ENCODE results near the gene KIRREL3. TPM values are rescaled to one million over a fixed set of nuclear protein-coding genes. Genes with fewer than 3 reads are reported as not detected.

KIRREL3 gene
- total and polyA plus RNA-seq, 4 donors, result 0.90 TPM; not detected in 3

DNA sequence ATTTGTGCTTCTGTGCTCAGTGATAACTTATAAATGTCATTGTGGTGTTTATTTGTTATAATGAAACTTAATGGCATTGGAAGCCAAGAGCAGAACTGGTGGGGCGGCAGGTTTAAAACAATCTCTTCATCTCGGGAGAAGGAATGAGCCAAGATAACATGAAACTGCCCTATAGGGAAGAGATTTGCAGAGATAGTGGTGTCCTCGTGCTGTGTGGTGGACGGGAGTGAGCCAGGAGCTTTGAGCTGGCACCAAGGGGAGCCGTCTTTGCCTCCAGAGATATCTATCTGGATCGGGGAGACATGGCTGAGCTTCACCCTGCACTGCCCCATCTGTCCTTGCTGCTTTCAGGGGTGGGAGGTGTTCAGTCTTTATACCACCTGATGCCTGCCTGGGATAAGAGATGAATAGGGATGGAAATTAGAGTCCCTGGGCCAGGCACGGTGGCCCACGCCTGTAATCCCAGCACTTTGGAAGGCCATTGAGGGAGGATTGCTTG lies 455.5 kb downstream of the KIRREL3 start:
- ATAC-seq (ENCODE audit: low FRiP score) (no peak), DNase-seq (no peak)
- no peaks in the 10 kb centered on the region for H3K4me1 ChIP-seq (ENCODE audit: control insufficient read depth in 1 of 2, insufficient read depth in 2 of 2, low read length in 2 of 2)
- H3K9me3 ChIP-seq (ENCODE audit: control insufficient read depth, low read length), result no peaks in the 10 kb centered on the region
- H3K4me3 ChIP-seq (ENCODE audit: low read length in 2 of 2), result no peak overlapping the region
- no peaks in the 10 kb centered on the region for H3K36me3 ChIP-seq (ENCODE audit: control insufficient read depth in 1 of 2, insufficient read depth in 2 of 2, low read length in 1 of 2)
- H3K27me3 ChIP-seq (ENCODE audit: control insufficient read depth in 1 of 2, insufficient read depth in 2 of 2, low read length in 1 of 2), result no peaks in the 10 kb centered on the region
- 68 to 76% methylated on average over 8 of the region's 8 CpGs for WGBS, 2 donors
- H3K27ac ChIP-seq (ENCODE audit: low read depth in 1 of 2, low read length in 2 of 2), result no peak overlapping the region
- intact Hi-C loops (cut with DNase I), result no loop called here

GRCh38 chr11:126544108-126545056 lies 456.2 kb downstream of the KIRREL3 start:
- Histone ChIP-seq H3K9me3 (ENCODE audit: control insufficient read depth, low read length) (no peaks in the 10 kb centered on the region), H3K27me3 (ENCODE audit: control insufficient read depth in 1 of 2, insufficient read depth in 2 of 2, low read length in 1 of 2) (no peaks in the 10 kb centered on the region), H3K27ac (ENCODE audit: low read depth in 1 of 2, low read length in 2 of 2) (no peak overlapping the region), H3K4me1 (ENCODE audit: control insufficient read depth in 1 of 2, insufficient read depth in 2 of 2, low read length in 2 of 2) (no peaks in the 10 kb centered on the region), H3K4me3 (ENCODE audit: low read length in 2 of 2) (no peak overlapping the region), H3K36me3 (ENCODE audit: control insufficient read depth in 1 of 2, insufficient read depth in 2 of 2, low read length in 1 of 2) (no peaks in the 10 kb centered on the region)
- DNase-seq (no peak), ATAC-seq (ENCODE audit: low FRiP score) (no peak)
- 21 to 25% methylated on average over 15 of the region's 15 CpGs for WGBS, 2 donors
- intact Hi-C loops (cut with DNase I), result no loop called here

DNA sequence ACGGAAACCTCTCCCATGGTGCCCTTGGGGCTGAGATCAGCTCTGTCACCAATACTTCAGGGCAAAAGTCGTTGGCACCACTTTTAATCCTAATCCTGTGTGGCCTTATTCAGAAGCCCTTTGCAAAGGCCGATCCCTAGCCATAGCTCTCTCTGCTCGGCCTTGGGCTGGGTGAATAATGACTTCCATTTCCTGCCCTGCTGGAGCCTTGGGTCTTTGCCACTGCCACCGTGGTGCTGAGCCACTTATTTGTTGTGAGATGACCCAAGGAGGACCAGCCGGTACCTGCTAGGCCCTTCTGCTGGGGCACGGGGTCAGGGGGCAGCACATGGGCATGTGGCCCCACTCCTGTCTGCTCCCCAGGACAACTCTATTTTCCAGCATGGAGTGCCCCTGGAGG lies 456.9 kb downstream of the KIRREL3 start:
- Histone ChIP-seq H3K27ac (ENCODE audit: low read depth in 1 of 2, low read length in 2 of 2) (no peak overlapping the region), H3K9me3 (ENCODE audit: control insufficient read depth, low read length) (no peaks in the 10 kb centered on the region), H3K36me3 (ENCODE audit: control insufficient read depth in 1 of 2, insufficient read depth in 2 of 2, low read length in 1 of 2) (no peaks in the 10 kb centered on the region), H3K27me3 (ENCODE audit: control insufficient read depth in 1 of 2, insufficient read depth in 2 of 2, low read length in 1 of 2) (no peaks in the 10 kb centered on the region), H3K4me3 (ENCODE audit: low read length in 2 of 2) (no peak overlapping the region), H3K4me1 (ENCODE audit: control insufficient read depth in 1 of 2, insufficient read depth in 2 of 2, low read length in 2 of 2) (no peaks in the 10 kb centered on the region)
- ATAC-seq (ENCODE audit: low FRiP score), result no peak
- DNase-seq, result no peak
- intact Hi-C loops (cut with DNase I), result no loop called here
- 20% methylated on average over 7 of the region's 7 CpGs for WGBS, 2 donors

GRCh38 chr11:126542334-126543015 lies 458.1 kb downstream of the KIRREL3 start:
- H3K9me3 ChIP-seq (ENCODE audit: control insufficient read depth, low read length), result no peaks in the 10 kb centered on the region
- ATAC-seq (ENCODE audit: low FRiP score) (no peak), DNase-seq (no peak)

GRCh38 chr11:126538071-126538470 lies 462.5 kb downstream of the KIRREL3 start:
- intact Hi-C loops (cut with DNase I), result no loop called here
- ATAC-seq (ENCODE audit: low FRiP score), result no peak
- no peaks in the 10 kb centered on the region for H3K9me3 ChIP-seq (ENCODE audit: control insufficient read depth, low read length)
- H3K36me3 ChIP-seq (ENCODE audit: control insufficient read depth in 1 of 2, insufficient read depth in 2 of 2, low read length in 1 of 2), result no peaks in the 10 kb centered on the region
- H3K4me3 ChIP-seq (ENCODE audit: low read length in 2 of 2), result no peak overlapping the region
- no peak overlapping the region for H3K27ac ChIP-seq (ENCODE audit: low read depth in 1 of 2, low read length in 2 of 2)
- 43 to 45% methylated on average over 4 of the region's 4 CpGs for WGBS, 2 donors
- no peaks in the 10 kb centered on the region for H3K4me1 ChIP-seq (ENCODE audit: control insufficient read depth in 1 of 2, insufficient read depth in 2 of 2, low read length in 2 of 2)
- H3K27me3 ChIP-seq (ENCODE audit: control insufficient read depth in 1 of 2, insufficient read depth in 2 of 2, low read length in 1 of 2), result no peaks in the 10 kb centered on the region
- no peak for DNase-seq

More at GRCh38 chr11:126542334-126543015, 458.1 kb downstream of the KIRREL3 start:
- WGBS, 2 donors, result 65 to 73% methylated on average over 4 of the region's 4 CpGs
- Histone ChIP-seq H3K4me1 (ENCODE audit: control insufficient read depth in 1 of 2, insufficient read depth in 2 of 2, low read length in 2 of 2) (no peaks in the 10 kb centered on the region), H3K27me3 (ENCODE audit: control insufficient read depth in 1 of 2, insufficient read depth in 2 of 2, low read length in 1 of 2) (no peaks in the 10 kb centered on the region), H3K4me3 (ENCODE audit: low read length in 2 of 2) (no peak overlapping the region), H3K27ac (ENCODE audit: low read depth in 1 of 2, low read length in 2 of 2) (no peak overlapping the region), H3K36me3 (ENCODE audit: control insufficient read depth in 1 of 2, insufficient read depth in 2 of 2, low read length in 1 of 2) (no peaks in the 10 kb centered on the region)
- intact Hi-C loops (cut with DNase I), result no loop called here

- no peaks in the 10 kb centered on the region for H3K9me3 ChIP-seq (ENCODE audit: control insufficient read depth, low read length)
- no peak for DNase-seq
- no peaks in the 10 kb centered on the region for H3K4me1 ChIP-seq (ENCODE audit: control insufficient read depth in 1 of 2, insufficient read depth in 2 of 2, low read length in 2 of 2)
- H3K27ac ChIP-seq (ENCODE audit: low read depth in 1 of 2, low read length in 2 of 2), result no peak overlapping the region
- no peaks in the 10 kb centered on the region for H3K27me3 ChIP-seq (ENCODE audit: control insufficient read depth in 1 of 2, insufficient read depth in 2 of 2, low read length in 1 of 2)
- intact Hi-C loops (cut with DNase I), result no loop called here
- ATAC-seq (ENCODE audit: low FRiP score), result no peak
- WGBS, 2 donors, result 87 to 91% methylated on average over 4 of the region's 4 CpGs
- H3K36me3 ChIP-seq (ENCODE audit: control insufficient read depth in 1 of 2, insufficient read depth in 2 of 2, low read length in 1 of 2), result no peaks in the 10 kb centered on the region
- no peak overlapping the region for H3K4me3 ChIP-seq (ENCODE audit: low read length in 2 of 2)
These were observed 463.1 kb downstream of the KIRREL3 start for GRCh38 chr11:126537492-126537891.

DNA sequence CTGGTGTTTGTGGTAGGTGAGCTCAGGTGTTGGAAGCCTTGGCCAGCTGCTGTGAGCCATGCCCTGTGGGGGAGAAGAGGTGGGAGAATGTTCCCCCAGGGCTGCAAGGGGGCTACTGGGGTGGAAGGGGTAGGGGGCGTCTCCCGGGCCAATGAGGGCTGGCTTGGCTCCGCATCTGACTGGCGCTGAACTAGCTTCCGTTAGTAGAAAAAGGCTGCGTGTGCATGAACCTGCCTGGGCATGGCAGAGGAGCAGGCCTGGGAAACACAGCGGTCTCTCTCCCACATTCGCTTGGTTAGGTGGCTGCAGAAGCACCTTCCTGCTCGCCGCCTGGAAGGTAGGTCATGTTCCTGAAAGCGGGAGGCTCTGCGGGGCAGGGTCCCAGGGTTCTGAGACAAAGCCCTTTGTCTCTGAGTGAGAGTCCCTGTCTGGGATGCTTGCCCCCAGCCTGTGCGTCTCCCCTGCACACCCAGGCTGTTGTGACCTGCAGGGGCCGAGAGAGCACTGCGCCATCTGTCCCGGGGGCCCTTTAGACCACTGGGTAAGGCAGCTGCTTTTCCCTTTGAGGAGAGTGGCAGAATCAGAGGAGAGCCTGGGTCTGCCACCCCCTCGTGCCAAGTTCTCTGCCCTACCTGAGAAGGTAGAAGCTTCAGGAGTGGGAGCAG lies 466.3 kb downstream of the KIRREL3 start:
- 71 to 73% methylated on average over 17 of the region's 17 CpGs for WGBS, 2 donors
- no peaks in the 10 kb centered on the region for H3K9me3 ChIP-seq (ENCODE audit: control insufficient read depth, low read length)
- H3K4me1 ChIP-seq (ENCODE audit: control insufficient read depth in 1 of 2, insufficient read depth in 2 of 2, low read length in 2 of 2), result no peaks in the 10 kb centered on the region
- no peak for ATAC-seq (ENCODE audit: low FRiP score)
- H3K27ac ChIP-seq (ENCODE audit: low read depth in 1 of 2, low read length in 2 of 2), result no peak overlapping the region
- H3K4me3 ChIP-seq (ENCODE audit: low read length in 2 of 2), result no peak overlapping the region
- no peaks in the 10 kb centered on the region for H3K36me3 ChIP-seq (ENCODE audit: control insufficient read depth in 1 of 2, insufficient read depth in 2 of 2, low read length in 1 of 2)
- intact Hi-C loops (cut with DNase I), result no loop called here
- DNase-seq, result no peak
- H3K27me3 ChIP-seq (ENCODE audit: control insufficient read depth in 1 of 2, insufficient read depth in 2 of 2, low read length in 1 of 2), result no peaks in the 10 kb centered on the region

GRCh38 chr11:126533560-126533959 lies 467.0 kb downstream of the KIRREL3 start:
- intact Hi-C loops (cut with DNase I), result no loop called here
- 83 to 89% methylated on average over 6 of the region's 6 CpGs for WGBS, 2 donors

More at GRCh38 chr11:126533560-126533959, 467.0 kb downstream of the KIRREL3 start:
- Histone ChIP-seq H3K27ac (ENCODE audit: low read depth in 1 of 2, low read length in 2 of 2) (no peak overlapping the region), H3K4me3 (ENCODE audit: low read length in 2 of 2) (no peak overlapping the region), H3K4me1 (ENCODE audit: control insufficient read depth in 1 of 2, insufficient read depth in 2 of 2, low read length in 2 of 2) (no peaks in the 10 kb centered on the region), H3K9me3 (ENCODE audit: control insufficient read depth, low read length) (no peaks in the 10 kb centered on the region), H3K36me3 (ENCODE audit: control insufficient read depth in 1 of 2, insufficient read depth in 2 of 2, low read length in 1 of 2) (no peaks in the 10 kb centered on the region), H3K27me3 (ENCODE audit: control insufficient read depth in 1 of 2, insufficient read depth in 2 of 2, low read length in 1 of 2) (no peaks in the 10 kb centered on the region)
- no peak for DNase-seq
- no peak for ATAC-seq (ENCODE audit: low FRiP score)
